HL-60/S4 (cell line): Measurements from ENCODE around the gene TMEM51.

Experiments used
- in situ Hi-C: fragments of 300-500 bp; cut with MboI; formaldehyde crosslinking; loops from 2 replicates; pipeline ENCODE4 v1.14.3; 2022; ENCODE audit warnings: low sequenced_read_pairs

TMEM51 gene

DNA sequence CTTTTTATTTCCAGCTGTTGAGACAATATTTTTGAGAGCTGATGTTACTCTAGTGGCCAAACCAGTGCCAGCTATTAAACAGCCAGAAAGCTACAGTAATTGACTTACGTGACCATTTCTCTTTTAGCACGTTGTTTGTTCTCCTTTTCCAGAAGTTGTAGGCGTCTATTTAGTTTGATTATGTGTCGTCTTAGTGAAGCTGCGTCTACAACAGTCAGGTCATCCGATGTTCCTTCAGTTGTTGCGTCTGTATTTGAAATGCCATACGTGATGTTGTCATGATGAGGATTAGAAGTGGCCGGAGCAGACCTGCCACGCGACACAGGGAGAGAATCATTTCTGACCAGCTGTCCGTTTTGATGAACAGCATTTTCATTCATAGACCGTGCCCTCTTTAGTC is 38.2 kb downstream of the TMEM51 start:
- in situ Hi-C loops, result no loop called here

DNA sequence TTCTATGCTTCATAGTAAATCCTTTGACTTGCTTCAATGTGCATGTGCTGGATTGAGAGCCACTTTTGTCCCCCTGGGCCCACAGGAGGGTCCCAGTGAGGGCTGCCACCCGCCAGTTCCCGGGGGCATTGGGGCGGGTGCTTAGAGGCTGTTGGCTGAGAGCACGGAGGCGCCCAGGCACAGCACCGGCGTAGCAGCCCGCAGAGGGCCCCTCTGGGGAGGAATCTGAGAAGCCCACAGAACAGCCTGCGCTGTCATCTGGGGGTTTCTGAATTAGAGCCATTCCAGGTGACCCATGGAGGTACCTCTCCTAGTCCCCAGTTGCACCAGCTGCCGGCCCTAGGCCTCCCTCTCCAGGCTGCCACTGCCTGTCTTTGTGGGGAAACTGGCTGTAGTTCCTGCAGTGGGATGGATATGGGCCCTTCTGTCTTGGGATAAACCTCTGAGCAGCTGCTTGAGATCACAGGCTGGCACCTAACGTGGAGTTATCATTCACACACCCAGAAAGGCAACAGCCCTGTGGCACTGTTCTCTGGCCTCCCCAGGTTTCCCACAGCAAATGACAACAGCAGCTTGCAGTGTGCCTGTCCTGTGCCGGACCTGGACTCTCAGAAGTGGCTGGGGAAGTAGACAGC is 39.5 kb downstream of the TMEM51 start:
- in situ Hi-C loops, result no loop called here

DNA sequence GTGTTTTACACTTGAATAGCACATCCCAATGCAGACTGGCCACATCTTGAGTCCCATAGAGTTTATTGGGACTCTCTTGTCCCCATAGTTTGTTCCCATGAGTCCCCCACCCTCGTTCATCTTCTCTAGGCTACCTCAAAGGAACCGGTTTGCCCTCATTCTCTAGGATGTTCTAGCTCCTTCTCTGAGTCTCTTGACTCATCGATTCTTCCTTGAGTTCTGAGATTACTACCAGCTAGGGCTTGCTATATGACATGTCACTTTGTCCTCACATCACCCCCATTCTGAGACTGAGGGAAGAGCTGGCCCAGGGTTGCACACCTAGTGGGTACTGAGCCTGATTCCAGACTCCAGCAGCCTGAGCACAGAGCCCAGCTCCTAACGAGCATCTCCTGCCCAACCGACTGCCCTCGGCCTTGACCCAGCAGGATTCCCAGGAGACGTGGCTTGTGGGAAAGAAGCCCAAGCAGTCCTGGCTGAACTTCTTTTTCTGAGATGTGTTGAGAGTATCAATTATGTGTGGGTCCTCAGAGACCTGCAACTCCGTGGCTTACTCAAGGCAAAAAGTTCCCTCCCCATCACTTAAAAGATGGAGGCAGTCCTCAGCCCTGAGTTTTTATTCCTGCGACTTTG is 42.0 kb downstream of the TMEM51 start:
- in situ Hi-C loops, result no loop called here

DNA sequence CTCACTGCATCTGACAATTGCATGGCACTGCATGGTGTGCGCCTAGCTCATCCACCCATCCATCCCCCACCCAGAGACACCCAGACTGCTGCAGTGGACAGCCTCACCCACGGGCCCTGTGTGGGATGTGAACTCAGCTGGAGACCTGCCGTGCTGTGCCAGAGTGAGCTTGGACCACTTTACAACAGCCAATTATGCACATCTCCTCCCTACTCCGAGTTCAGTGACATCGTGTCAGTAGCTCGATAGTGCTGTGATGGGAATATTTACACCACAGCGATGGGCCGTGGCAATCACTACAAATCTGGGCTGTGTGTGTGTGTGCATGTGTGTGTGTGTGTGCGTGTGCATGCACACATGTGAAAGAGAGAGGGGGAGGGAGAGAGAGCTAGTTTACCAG is 42.5 kb downstream of the TMEM51 start:
- in situ Hi-C loops, result no loop called here

DNA sequence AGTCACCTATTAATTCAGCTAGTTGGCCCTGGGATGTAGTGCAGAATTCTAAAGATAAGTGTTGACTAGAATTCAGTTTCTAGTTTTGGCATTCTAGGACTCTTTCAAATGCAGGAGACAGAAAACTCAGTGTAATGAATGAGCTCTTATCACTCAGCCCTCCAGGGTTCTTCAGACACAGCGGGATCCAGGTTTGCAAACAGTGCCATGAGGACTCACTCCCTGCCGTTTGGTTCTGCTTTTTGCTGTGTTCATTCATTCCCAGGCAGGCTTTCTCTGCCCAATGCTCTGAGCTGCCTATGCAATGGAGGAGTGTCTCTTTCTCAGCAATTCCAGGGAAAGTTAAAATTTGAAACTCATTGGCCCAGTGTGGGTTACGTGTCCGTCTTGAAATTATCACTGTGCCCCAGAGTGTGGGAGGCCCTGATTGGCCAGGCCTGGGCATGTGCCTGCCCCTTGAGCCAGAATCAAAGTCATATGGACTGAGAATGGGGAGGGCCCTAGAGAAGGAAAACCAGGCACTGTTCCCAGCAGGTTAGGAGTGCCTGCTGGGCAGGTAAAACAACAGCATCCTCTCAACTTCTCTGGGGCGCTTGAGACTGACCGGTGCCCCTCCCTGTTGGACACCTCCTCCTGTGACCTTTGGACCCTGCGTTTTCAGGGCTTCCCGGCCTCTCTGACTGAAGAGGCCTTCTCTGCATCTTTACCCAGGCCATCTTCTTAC is 43.4 kb downstream of the TMEM51 start:
- in situ Hi-C loops, result no loop called here

DNA sequence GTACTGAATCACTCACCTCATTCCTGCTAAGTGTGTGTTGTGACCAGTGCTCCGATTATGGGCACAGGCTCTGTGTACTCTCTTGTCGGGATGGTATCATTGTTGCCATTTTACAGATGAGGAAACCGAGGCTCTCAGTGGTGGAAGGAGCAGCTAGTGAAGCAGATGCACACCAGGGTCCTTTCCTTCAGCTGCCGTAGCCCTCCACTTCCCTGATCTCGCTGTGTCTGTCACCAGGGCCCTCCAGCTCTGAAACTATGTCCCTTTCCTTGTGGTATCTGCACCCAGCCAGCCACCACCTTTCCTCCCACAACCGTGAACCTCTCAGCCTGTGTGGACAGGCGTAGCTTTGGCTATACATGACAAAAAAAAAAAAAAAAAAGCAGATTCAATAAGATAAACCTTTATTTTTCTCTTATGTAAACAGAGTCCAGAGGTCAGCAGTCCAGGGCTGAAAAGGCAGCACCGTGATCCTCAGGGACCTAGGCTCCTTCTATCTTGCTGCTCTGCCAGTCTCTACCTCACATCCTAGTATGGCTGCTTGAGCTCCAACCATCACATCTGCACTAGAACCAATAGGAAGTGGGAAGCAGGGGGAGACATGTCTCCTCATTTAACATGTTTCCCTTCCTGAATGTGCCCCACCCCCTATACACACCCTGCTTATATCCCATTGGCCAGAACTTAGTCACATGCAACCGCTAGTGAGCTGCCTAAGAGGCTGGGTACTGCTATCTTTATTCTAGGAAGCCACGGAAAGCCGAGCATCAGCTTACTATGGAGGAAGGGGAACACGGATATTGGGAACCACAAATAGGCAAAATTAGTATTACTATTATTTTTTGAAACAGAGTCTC is 44.3 kb downstream of the TMEM51 start:
- in situ Hi-C loops, result no loop called here

DNA sequence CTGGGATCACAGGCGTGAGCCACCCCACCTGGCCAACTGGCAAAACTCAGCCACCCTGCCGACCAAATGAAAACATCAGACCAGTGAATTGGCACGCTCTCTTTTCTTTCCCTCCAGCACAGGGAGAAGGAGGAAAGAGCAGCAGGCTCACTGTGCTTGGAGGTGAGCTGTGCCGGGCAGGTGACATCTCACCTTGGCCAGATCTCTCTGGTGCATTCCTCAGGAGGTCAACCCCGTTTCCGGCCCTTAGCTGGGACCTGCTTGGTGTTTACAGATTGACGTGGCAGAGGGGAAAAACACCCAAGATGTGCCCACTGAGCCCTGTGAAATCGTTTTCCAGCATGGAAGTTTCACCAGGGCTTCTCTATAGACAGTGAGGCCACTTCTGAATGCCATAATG is 45.1 kb downstream of the TMEM51 start:
- in situ Hi-C loops, result no loop called here

DNA sequence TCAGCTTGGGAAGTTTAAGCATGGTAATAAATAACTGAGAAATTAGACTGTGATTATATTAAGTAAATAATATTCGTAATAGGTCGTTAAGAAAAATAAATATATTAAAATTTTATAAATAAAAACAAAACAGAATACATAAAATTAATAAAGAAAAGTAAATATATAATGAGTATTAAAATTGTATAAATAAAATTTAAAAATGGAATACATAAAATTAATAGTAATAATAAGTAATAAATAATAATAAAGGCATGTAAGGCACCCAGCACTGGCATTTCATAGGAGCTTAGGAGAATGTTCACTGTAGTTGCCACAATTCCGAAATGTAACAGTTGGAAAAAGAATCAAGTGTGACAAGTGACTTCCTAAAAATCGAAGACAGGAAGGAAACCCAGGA is 47.7 kb downstream of the TMEM51 start:
- in situ Hi-C loops, result no loop called here

DNA sequence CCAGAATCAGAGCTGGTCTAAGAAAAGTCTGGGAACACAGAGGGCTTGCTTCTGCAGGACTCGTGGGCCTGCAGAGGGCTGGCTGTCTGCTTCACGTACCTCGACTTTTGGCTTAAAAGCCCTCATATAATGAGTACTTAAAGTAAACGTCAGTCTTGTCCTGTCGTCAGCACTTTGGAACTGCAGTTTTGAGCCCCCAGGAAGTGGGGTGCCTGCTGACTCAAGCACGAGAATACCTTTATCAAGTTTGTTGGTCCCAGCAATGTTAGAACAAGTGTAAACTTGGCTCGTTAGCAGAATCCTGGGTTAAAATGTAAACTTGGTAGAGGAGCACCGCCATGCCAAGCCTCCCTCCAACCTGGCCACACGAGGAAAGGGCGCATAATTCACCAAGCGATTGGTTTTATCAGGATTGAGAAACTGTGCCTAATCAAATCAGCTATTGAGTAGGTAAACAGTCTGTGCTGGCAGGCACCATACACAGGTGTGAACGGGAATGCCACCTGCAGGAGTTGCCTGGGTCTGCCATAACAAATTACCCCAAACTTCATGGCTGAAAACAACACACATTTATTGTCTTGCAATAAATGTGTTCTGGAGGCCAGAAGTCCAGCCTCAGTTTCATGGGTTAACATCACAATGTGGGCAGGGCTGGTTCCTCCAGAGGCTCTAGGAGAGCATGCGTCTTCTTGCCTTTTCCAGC is 48.5 kb downstream of the TMEM51 start:
- in situ Hi-C loops, result no loop called here

DNA sequence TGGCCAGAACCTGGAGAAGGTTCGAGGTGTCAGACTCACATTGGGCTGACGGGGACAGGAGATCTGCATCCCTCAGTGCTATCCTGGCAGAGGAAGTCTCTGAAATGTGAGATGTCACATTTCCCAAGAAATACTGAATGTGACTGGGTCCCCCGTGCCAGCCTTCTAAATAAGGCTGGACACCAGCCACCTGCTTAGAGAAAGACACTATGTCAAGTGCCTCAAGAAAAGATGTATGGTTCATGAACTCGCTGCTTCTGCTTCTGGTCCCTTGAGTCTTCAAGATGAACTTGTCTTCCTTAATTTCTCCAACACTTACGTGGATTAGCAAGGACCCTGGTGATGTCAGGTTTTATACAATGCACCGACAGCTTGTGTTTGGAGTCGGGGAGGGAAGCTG is 51.4 kb downstream of the TMEM51 start:
- in situ Hi-C loops, result no loop called here

DNA sequence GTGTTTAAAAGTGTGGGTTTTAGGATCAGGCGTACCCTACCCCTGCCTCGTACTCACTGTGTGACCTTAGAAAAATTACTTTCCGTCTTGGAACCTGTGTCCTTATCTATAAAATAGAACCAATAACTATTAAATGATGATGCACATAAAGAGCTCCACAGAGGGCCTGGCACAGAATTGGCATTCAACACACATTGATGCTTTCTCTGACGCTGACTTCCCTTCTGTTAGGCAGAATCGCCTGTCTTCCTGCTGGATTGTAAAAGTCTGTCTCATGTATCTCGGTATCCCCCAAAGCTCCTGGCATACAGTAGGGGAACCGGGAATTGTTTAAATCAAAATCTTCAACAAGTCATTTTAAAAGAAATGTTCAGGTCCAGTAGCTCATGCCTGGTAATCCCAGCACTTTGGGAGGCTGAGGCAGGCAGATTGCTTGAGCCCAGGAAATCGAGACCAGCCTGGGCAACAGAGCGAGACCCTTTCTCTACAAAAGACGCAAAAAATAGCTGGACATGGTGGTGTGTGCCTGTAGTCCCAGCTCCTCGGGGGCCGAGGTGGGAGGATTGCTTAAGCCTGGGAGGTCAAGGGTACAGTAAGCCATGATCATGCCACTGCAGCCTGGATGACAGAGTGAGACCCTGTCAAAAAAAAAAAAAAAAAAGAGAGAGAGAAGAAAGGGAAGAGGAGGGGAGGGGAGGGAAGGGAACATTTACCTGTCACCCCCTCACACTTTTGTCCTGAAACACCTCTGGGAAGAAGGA is 52.2 kb downstream of the TMEM51 start:
- in situ Hi-C loops, result no loop called here

DNA sequence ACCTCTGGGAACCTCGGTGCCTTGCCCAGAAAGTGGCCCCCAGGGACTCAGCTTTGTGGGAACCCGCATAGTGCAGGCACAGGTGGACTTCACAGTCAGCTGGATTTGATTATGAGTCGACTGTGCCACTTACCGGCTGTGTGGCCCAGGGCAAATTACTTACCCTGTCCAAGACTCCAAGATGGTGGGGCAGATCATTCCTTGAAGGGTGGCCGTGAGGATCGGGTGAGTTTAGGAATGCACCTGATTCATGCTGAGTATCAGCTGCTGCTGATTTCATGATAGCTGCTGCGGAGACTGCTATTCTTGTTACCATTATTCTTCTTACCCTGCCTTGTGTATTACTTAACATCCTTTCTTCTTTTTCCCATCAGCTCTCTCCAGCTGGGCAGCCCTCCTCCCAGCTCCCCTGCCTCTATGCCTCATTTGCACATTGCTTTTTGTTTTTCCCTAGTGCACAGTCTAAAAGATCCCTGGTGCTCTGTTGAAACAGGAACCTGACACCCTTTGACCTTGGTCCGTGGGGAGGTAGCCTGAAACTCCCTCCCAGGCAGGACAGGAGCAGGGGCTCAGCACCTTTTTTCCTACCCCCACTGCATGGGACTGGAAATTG is 53.0 kb downstream of the TMEM51 start:
- in situ Hi-C loops, result no loop called here

DNA sequence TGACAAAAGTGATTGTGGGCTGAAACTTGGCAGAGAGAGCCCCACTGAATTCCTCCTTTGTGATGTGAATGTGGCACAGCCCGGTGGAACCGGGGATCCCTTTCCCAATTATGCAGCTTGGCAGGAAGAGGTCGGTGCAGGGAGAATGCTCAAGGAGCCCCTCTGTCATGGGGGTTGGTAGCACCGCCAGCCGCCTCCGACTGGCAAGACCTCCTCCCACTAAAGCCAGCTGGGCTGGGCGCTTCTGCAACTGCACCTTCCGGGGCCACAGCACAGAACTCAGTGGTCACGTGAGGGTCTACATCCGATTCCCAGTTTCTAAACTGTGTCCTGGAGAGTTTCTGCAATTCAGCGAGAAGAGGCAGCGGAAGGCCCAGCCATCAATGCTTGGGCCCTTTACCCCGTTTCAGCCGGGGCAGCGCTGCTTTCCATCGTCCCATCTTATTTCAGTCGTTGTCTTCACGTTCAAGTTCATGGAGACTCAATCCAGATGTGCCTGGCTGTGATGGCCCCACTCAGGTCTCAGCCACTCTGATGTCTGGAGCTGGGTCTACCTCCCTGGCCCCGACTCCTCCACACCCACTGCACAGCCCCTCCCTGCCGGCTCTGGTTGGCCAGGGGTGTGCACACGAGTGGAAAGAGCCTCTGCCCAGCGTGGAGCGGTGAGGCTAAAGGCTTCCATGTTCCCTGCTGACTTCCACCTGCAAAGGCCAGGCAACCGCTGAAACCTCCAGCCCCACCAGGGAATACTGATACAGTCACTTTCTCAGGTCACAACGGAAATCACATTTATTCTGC is 53.7 kb downstream of the TMEM51 start:
- in situ Hi-C loops, result no loop called here

DNA sequence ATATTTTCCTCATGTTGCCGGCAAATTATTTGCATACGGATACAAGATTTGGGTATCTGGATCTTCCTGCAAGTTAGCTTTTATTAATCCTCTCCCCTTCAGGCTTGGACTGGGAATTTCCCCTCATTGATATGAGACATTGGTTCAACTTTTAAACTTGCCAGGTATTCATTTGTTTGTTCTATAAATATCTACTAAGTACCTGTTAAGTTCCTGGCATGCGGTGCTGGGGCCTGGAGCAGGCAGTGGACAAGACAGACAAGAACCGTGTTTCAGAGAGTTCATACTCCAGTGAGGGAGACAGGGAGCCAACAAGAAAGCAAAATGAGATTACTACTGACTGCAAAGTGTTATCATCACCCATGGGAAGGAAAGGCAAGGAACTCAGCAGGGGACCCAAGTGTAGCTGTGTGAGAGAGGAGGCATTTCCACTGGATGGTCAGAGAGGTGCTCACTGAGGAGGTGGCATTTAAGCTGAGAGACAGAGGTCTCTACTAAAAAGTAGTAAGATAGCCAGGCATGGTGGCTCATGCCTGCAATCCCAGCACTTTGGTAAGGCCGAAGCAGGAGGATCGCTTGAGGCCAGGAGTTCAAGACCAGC is 54.4 kb downstream of the TMEM51 start:
- in situ Hi-C loops, result no loop called here

DNA sequence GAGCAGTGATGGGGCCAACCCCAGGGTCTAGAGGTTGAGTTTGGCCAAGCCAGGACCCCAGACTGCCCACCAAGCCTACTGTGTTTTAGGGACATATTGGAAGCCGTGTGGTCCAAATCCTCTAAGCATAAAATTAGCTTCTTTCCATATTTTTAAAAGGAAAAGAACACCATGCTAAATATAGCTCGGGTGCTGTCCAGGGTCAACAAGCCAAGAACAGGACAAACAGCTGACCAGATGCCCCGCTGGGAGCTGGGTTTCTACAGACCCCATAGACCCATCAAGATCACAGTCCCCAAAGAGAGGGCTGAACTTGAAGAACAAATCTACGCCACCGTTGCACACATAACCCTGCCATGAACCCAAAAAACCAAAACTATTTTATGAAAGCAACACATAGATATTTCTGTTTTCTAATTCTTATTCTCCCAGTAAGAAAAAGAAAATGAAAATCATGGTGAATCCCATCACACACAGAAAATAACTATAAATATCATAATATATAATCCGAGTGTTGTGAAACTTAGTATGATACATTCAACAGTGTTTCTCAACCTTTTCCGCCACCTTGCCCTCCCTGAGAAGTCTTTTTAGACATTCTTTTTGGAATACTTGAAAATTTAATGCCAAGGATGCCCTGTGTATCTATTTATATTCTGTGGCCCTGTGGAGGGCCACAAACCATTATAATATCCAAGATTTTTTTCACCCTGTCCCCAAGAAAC is 57.3 kb downstream of the TMEM51 start:
- in situ Hi-C loops, result no loop called here

DNA sequence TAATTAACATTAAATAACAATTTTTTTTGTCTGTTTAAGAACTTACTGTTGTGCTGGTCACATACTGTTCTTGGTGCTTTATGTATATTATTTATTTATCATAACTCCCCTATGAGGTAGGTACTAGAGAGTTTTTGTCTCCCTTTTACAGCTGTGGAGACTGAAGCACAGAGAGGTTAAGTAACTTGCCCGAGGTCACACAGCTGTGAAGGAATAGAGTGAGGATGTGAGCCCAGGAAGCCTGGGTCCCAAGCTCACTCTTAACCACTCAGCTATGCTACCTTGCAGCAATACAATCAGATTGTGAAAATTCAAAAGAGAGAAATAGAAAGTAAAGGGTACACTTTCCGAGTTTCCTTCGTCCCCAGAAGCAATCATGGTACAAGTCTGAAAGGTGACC is 57.9 kb downstream of the TMEM51 start:
- in situ Hi-C loops, result no loop called here

DNA sequence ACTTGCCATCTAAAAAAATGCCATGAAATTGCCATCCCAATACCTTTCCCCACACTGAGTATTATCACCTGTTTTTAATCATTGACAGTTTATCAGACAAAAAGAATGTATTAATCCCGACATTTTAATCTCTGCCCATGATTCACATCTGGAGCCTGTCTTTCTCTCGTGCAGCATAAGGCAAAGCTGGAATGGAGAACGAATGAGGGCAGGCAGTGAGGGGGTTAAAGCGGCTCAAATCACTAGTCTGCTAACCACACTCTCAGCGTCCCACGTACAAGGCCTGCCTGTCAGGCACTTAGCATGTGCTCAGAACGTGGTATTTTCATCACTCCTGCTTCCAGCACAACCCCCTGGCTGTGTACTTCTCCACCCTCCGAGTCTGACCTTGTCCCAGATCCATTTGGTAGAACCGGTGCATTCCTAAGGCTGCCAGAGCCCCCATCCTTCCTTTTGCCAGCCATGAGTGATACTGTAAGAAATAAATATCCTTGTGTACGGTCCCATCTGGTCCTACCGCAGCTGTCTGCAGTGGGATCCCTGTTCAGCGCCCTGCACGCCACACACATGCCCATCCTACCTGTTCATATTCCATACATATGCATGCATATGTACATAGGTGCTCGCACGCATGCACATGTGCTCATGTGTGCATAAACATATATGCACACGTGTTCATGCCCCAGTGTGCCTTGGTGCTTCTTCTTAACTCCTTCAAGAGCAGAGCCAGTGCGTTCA is 58.8 kb downstream of the TMEM51 start:
- in situ Hi-C loops, result no loop called here
